Ovary (tissue), 9 donors: Measurements from ENCODE around the gene UBE2QL1. TPM values are rescaled to one million over a fixed set of nuclear protein-coding genes. Genes with fewer than 3 reads are reported as not detected.

Experiments
- DNase-seq, 5 donors: peaks; one replicate each; pipeline ENCODE4 v3.0.0-alpha.2; 2019 to 2020
- H3K27ac ChIP-seq, 2 donors: fragments of 200-600 bp; one replicate each; pipeline versions ENCODE4 v1.5.1 to v1.8.0; 2019 to 2022
- H3K27me3 ChIP-seq: fragments of 200-600 bp; one replicate; pipeline ENCODE4 v1.8.0; 2022
- H3K36me3 ChIP-seq: fragments of 200-600 bp; sonication (generic); one replicate; pipeline ENCODE4 v1.5.1; 2019
- H3K4me1 ChIP-seq: one replicate; pipeline ENCODE4 v1.8.1; 2013; ENCODE audit warnings: mild to moderate bottlenecking, moderate library complexity; ENCODE audit not compliant: insufficient read depth
- H3K4me3 ChIP-seq: fragments of 200-600 bp; sonication (generic); one replicate; pipeline ENCODE4 v1.5.1; 2017
- H3K9me3 ChIP-seq, 2 donors: fragments of 200-600 bp in 1 of 2; sonication (generic) in 1 of 2; one replicate each; pipeline versions ENCODE4 v1.5.1 to v1.8.1; 2013 to 2019; ENCODE audit warnings: mild to moderate bottlenecking in 1 of 2, moderate library complexity in 1 of 2
- CTCF ChIP-seq, 3 donors: fragments of 450-650 bp in 2 of 3; fragments of 200-600 bp in 1 of 3; IDR thresholded peaks; one replicate each; pipeline versions ENCODE4 v1.5.1 to v1.8.0; 2016 to 2022; ENCODE audit warnings: antibody characterized with exemption in 3 of 3, mild to moderate bottlenecking in 1 of 3
- EP300 ChIP-seq: sonication (generic); formaldehyde crosslinking; IDR thresholded peaks from one replicate; pipeline ENCODE4 v1.6.1; 2017; ENCODE audit warnings: antibody characterized with exemption
- POLR2A ChIP-seq: fragments of 450-650 bp; IDR thresholded peaks from one replicate; pipeline ENCODE4 v1.6.1; 2017; ENCODE audit warnings: antibody characterized with exemption, mild to moderate bottlenecking, moderate library complexity
- WGBS, 3 donors: extraction: QIAGEN DNeasy Blood & Tissue Kit in 1 of 3; methylation state at CpG; one replicate each; pipeline versions ENCODE4 v1.1.5 to v1.1.7; 2013 to 2017; 5-methylcytosine and 5-hydroxymethylcytosine counted together
- intact Hi-C, 4 donors: fragments of 100-400 bp; cut with DNase I; formaldehyde crosslinking; loops; one replicate each; pipeline versions ENCODE4 v1.11.0 to v1.15.1; 2022 to 2023
- polyA plus RNA-seq, 2 donors: library from polyadenylated mRNA; stranded (reverse); fragments of 200-250 nt in 1 of 2; fragments of 350-450 nt in 1 of 2; fragmentation: Illumina TruSeq in 1 of 2; extraction: RNeasy Lipid Tissue Mini Kit (QIAGEN cat#74804) in 1 of 2; gene quantifications; one replicate each; pipeline ENCODE4 v1.2.3, GENCODE V29; 2013 to 2014
- total RNA-seq, 7 donors: library from RNA; depleted of rRNA in 2 of 7; stranded (reverse); fragments of >200 nt in 2 of 7; fragmentation: NEBNext Ultra II Directional in 3 of 7; extraction: Animal tissue kit (Norgen Biotek cat#: 25700) in 3 of 7; gene quantifications; one replicate each; pipeline versions ENCODE4 v1.1.0 to v1.2.4, GENCODE V29; 2016 to 2023
- donor health status: DM: no; HTN: no; CAD: no; lungs with moderate emphysema.
- donor health status: DM: no; HTN: no; CAD: no.
- donor health status: Bipolar disorder and iron deficiency.
- donor health status: DM: yes; HTN: yes; CAD: no.
- donor health status: DM: no; HTN: no; CAD: no.
- donor health status: DM: yes; HTN: yes; CAD: no.

Gene UBE2QL1
- total and polyA plus RNA-seq, 9 donors = 0.30 to 6.4 (median 1.3) TPM

- H3K4me3 ChIP-seq = no peak overlapping the region
- no peak overlapping the region for H3K27ac ChIP-seq
- WGBS, 3 donors = 76 to 82% (median 82%) methylated on average over 5 of the region's 5 CpGs
- no peaks in the 10 kb centered on the region for H3K4me1 ChIP-seq
- no peaks in the 10 kb centered on the region for H3K27me3 ChIP-seq
- intact Hi-C loops = no loop called here
- H3K36me3 ChIP-seq = no peaks in the 10 kb centered on the region
- no peak for DNase-seq
- no peak for TF ChIP-seq POLR2A
- no peak for TF ChIP-seq CTCF (IDR thresholded peaks at IDR 0.05)
- TF ChIP-seq EP300 = no peak
- H3K9me3 ChIP-seq = no peaks in the 10 kb centered on the region
Observed at GRCh38 chr5:6443326-6443725, 5.3 kb upstream of the UBE2QL1 start.

GRCh38 chr5:6446042-6446441 is 2.6 kb upstream of the UBE2QL1 start:
- no peak overlapping the region for H3K27ac ChIP-seq
- TF ChIP-seq POLR2A = no peak
- TF ChIP-seq CTCF (IDR thresholded peaks at IDR 0.05) = no peak
- TF ChIP-seq EP300 = no peak
- H3K4me3 ChIP-seq = no peak overlapping the region
- no peaks in the 10 kb centered on the region for H3K36me3 ChIP-seq
- H3K27me3 ChIP-seq = peaks cover 5% of the 10 kb centered on the region
- H3K9me3 ChIP-seq = no peaks in the 10 kb centered on the region
- WGBS, 3 donors = 81 to 86% (median 84%) methylated on average over 12 of the region's 12 CpGs
- H3K4me1 ChIP-seq = no peaks in the 10 kb centered on the region
- intact Hi-C loops = no loop called here
- no peak for DNase-seq

GRCh38 chr5:6446626-6447309 is 1.9 kb upstream of the UBE2QL1 start:
- no peak overlapping the region for H3K27ac ChIP-seq
- TF ChIP-seq POLR2A (no peak), CTCF (IDR thresholded peaks at IDR 0.05) (no peak), EP300 (no peak)
- no peaks in the 10 kb centered on the region for H3K36me3 ChIP-seq
- peaks cover 5% of the 10 kb centered on the region for H3K27me3 ChIP-seq
- H3K4me3 ChIP-seq = no peak overlapping the region
- H3K4me1 ChIP-seq = no peaks in the 10 kb centered on the region
- 76 to 77% (median 77%) methylated on average over 21 of the region's 21 CpGs for WGBS, 3 donors
- H3K9me3 ChIP-seq = no peaks in the 10 kb centered on the region
- intact Hi-C loops = no loop called here
- no peak for DNase-seq

GRCh38 chr5:6447384-6448140 is 1.1 kb upstream of the UBE2QL1 start:
- WGBS, 3 donors = 94 to 97% (median 96%) methylated on average over 7 of the region's 7 CpGs
- no peak for DNase-seq
- intact Hi-C loops = no loop called here

More at GRCh38 chr5:6447384-6448140, 1.1 kb upstream of the UBE2QL1 start:
- TF ChIP-seq EP300 (no peak), CTCF (IDR thresholded peaks at IDR 0.05) (no peak), POLR2A (no peak)
- H3K4me3 ChIP-seq = no peak overlapping the region
- H3K27ac ChIP-seq = no peak overlapping the region
- no peaks in the 10 kb centered on the region for H3K36me3 ChIP-seq
- peaks cover 5% of the 10 kb centered on the region for H3K27me3 ChIP-seq
- H3K9me3 ChIP-seq = no peaks in the 10 kb centered on the region
- peaks cover 1% of the 10 kb centered on the region for H3K4me1 ChIP-seq
